ENCODE results near the gene FGF12.

FGF12 gene

GRCh38 chr3:192174283-192174682 lies 553.1 kb downstream of the FGF12 start:
- Histone ChIP-seq H3K9me3 (ENCODE audit: insufficient read depth, low read length) (no peaks in the 10 kb centered on the region), H3K79me2 (ENCODE audit: low read length) (no peaks in the 10 kb centered on the region), H3K27ac (ENCODE audit: low read length) (no peak overlapping the region), H3K36me3 (replicated peaks; ENCODE audit: low read depth, low read length) (no peaks in the 10 kb centered on the region), H4K20me1 (ENCODE audit: insufficient read depth, low read length) (no peaks in the 10 kb centered on the region), H2AFZ (ENCODE audit: low read depth, low read length) (no peak overlapping the region), H3K9ac (ENCODE audit: low read length) (no peak overlapping the region), H3K4me1 (ENCODE audit: low read length) (peaks cover 19% of the 10 kb centered on the region), H3K4me3 (ENCODE audit: low read length) (no peak overlapping the region), H3K4me2 (ENCODE audit: low read length) (no peak overlapping the region), H3K27me3 (ENCODE audit: low read depth, low read length) (no peaks in the 10 kb centered on the region)
- TF ChIP-seq EZH2phosphoT487 (IDR thresholded peaks at IDR 0.05; ENCODE audit: low read depth), result no peak
- TF ChIP-seq CTCF (IDR thresholded peaks at IDR 0.05; ENCODE audit: low read depth, low read length), result no peak

- no peak overlapping the region for H3K9ac ChIP-seq (ENCODE audit: low read length)
- no peak for TF ChIP-seq CTCF (IDR thresholded peaks at IDR 0.05; ENCODE audit: low read depth, low read length)
- no peak for TF ChIP-seq EZH2phosphoT487 (IDR thresholded peaks at IDR 0.05; ENCODE audit: low read depth)
Measured at GRCh38 chr3:192171213-192171612, 556.1 kb downstream of the FGF12 start.

GRCh38 chr3:192170659-192171058 lies 556.7 kb downstream of the FGF12 start:
- Histone ChIP-seq H2AFZ (ENCODE audit: low read depth, low read length) (0 out of 2 replicates have a peak overlapping the region, but pooled peaks have one; percentile 18), H3K4me3 (ENCODE audit: low read length) (no peak overlapping the region), H3K27ac (ENCODE audit: low read length) (no peak overlapping the region), H4K20me1 (ENCODE audit: insufficient read depth, low read length) (no peaks in the 10 kb centered on the region), H3K9me3 (ENCODE audit: insufficient read depth, low read length) (no peaks in the 10 kb centered on the region), H3K4me2 (ENCODE audit: low read length) (peak overlapping the region; percentile 26; the same call in 1 of the 2 replicates), H3K27me3 (ENCODE audit: low read depth, low read length) (no peaks in the 10 kb centered on the region), H3K79me2 (ENCODE audit: low read length) (no peaks in the 10 kb centered on the region), H3K4me1 (ENCODE audit: low read length) (peaks cover 19% of the 10 kb centered on the region), H3K9ac (ENCODE audit: low read length) (no peak overlapping the region), H3K36me3 (replicated peaks; ENCODE audit: low read depth, low read length) (no peaks in the 10 kb centered on the region)
- TF ChIP-seq CTCF (IDR thresholded peaks at IDR 0.05; ENCODE audit: low read depth, low read length) (no peak), EZH2phosphoT487 (IDR thresholded peaks at IDR 0.05; ENCODE audit: low read depth) (no peak)

More at GRCh38 chr3:192171213-192171612, 556.1 kb downstream of the FGF12 start:
- H4K20me1 ChIP-seq (ENCODE audit: insufficient read depth, low read length), result no peaks in the 10 kb centered on the region
- no peaks in the 10 kb centered on the region for H3K79me2 ChIP-seq (ENCODE audit: low read length)
- H3K27ac ChIP-seq (ENCODE audit: low read length), result no peak overlapping the region
- H3K4me1 ChIP-seq (ENCODE audit: low read length), result peaks cover 19% of the 10 kb centered on the region
- H3K27me3 ChIP-seq (ENCODE audit: low read depth, low read length), result no peaks in the 10 kb centered on the region
- no peak overlapping the region for H2AFZ ChIP-seq (ENCODE audit: low read depth, low read length)
- no peak overlapping the region for H3K4me2 ChIP-seq (ENCODE audit: low read length)
- H3K36me3 ChIP-seq (replicated peaks; ENCODE audit: low read depth, low read length), result no peaks in the 10 kb centered on the region
- no peak overlapping the region for H3K4me3 ChIP-seq (ENCODE audit: low read length)
- H3K9me3 ChIP-seq (ENCODE audit: insufficient read depth, low read length), result no peaks in the 10 kb centered on the region

GRCh38 chr3:192170031-192170430 lies 557.3 kb downstream of the FGF12 start:
- Histone ChIP-seq H4K20me1 (ENCODE audit: insufficient read depth, low read length) (no peaks in the 10 kb centered on the region), H3K9me3 (ENCODE audit: insufficient read depth, low read length) (no peaks in the 10 kb centered on the region), H3K27me3 (ENCODE audit: low read depth, low read length) (no peaks in the 10 kb centered on the region), H3K36me3 (replicated peaks; ENCODE audit: low read depth, low read length) (no peaks in the 10 kb centered on the region), H2AFZ (ENCODE audit: low read depth, low read length) (0 out of 2 replicates have a peak overlapping the region, but pooled peaks have one; percentile 18), H3K4me3 (ENCODE audit: low read length) (0 out of 2 replicates have a peak overlapping the region, but pooled peaks have one; percentile 14), H3K27ac (ENCODE audit: low read length) (no peak overlapping the region), H3K4me2 (ENCODE audit: low read length) (peak overlapping the region; percentile 26), H3K9ac (ENCODE audit: low read length) (no peak overlapping the region), H3K4me1 (ENCODE audit: low read length) (peaks cover 19% of the 10 kb centered on the region), H3K79me2 (ENCODE audit: low read length) (no peaks in the 10 kb centered on the region)
- TF ChIP-seq CTCF (IDR thresholded peaks at IDR 0.05; ENCODE audit: low read depth, low read length), result no peak
- TF ChIP-seq EZH2phosphoT487 (IDR thresholded peaks at IDR 0.05; ENCODE audit: low read depth), result no peak

All from OCI-LY3 (cell line).